IPS-20b (cell line): ENCODE measurements around the gene BACE1.
"Not testable (repeated sequence)": the region's sequence is repeated elsewhere in the genome, so short reads cannot be mapped to it uniquely, and the experiment has no call there.

Experiments used
- H3K27ac ChIP-seq: one replicate; pipeline ENCODE4 v1.5.1; 2013; ENCODE audit warnings: low read length
- H3K27me3 ChIP-seq: 2 replicates; pipeline ENCODE4 v1.6.1; 2013; ENCODE audit warnings: mild to moderate bottlenecking, low read length, inconsistent platforms; ENCODE audit not compliant: insufficient read depth
- H3K36me3 ChIP-seq: 2 replicates; pipeline ENCODE4 v1.6.1; 2013; ENCODE audit warnings: low read depth, mild to moderate bottlenecking, inconsistent platforms, low read length, moderate library complexity; ENCODE audit not compliant: insufficient read depth
- H3K4me1 ChIP-seq: 2 replicates; pipeline ENCODE4 v1.6.1; 2013; ENCODE audit warnings: mild to moderate bottlenecking, control low read depth, inconsistent platforms, low read length, moderate library complexity; ENCODE audit not compliant: insufficient read depth
- H3K4me3 ChIP-seq: 2 replicates; pipeline ENCODE4 v1.5.1; 2013; ENCODE audit warnings: mild to moderate bottlenecking, low read length, inconsistent platforms
- H3K9ac ChIP-seq: 2 replicates; pipeline ENCODE4 v1.6.1; 2013; ENCODE audit warnings: low read depth, mild to moderate bottlenecking, inconsistent platforms, low read length, moderate library complexity
- H3K9me3 ChIP-seq: 2 replicates; pipeline ENCODE4 v1.6.1; 2013; ENCODE audit warnings: mild to moderate bottlenecking, low read depth, low read length, inconsistent platforms; ENCODE audit not compliant: insufficient read depth

BACE1 gene

DNA sequence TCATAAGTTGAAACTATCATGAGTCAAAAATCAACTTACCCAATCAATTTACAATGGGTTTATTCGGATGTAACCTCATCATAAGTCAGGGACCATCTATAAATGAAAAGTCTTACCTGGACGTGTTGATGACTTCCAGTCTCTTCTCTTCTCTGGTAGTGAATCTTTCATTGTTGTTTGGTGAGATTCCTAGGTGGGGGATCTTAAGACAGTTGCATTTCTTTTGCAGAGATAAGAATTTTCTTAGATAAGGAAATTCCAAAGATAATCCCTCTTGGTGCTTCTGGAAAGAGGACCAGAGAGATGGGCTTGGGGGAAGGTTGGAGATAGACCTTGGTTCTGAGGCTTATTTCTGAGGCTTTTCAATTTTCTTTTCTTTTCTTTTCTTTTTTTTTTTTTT lies 46.2 kb downstream of the BACE1 start:
- H3K27me3 ChIP-seq, result no peaks in the 10 kb centered on the region
- H3K36me3 ChIP-seq, result peaks cover 6% of the 10 kb centered on the region; the same call in 1 of the 2 replicates
- H3K4me1 ChIP-seq, result peaks cover 4% of the 10 kb centered on the region; the same call in 1 of the 2 replicates
- no peak overlapping the region for H3K4me3 ChIP-seq
- H3K27ac ChIP-seq, result no peak overlapping the region
- H3K9me3 ChIP-seq, result no peaks in the 10 kb centered on the region
- H3K9ac ChIP-seq, result no peak overlapping the region

DNA sequence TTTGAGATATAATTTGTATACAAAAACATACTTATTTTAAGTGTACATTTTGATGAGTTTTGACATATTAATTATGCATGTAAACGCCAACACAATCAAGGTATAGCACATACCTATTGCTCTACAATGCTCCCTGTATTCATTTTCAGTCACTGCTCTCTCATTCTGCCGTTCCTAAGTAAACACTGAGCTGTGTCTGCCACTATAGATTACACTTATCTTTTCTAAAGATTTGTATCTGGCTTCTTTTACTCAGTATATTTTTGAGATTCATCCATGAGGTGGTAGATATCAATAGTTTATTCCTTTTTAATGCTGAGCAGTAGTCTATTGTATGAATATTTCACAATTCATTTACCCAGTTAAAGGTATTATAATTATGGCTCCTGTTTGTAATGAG lies 50.3 kb downstream of the BACE1 start:
- Histone ChIP-seq H3K27ac (no peak overlapping the region), H3K27me3 (no peaks in the 10 kb centered on the region), H3K9ac (no peak overlapping the region), H3K4me3 (no peak overlapping the region), H3K9me3 (no peaks in the 10 kb centered on the region), H3K4me1 (no peaks in the 10 kb centered on the region; the same call in 1 of the 2 replicates), H3K36me3 (peaks cover 11% of the 10 kb centered on the region)

DNA sequence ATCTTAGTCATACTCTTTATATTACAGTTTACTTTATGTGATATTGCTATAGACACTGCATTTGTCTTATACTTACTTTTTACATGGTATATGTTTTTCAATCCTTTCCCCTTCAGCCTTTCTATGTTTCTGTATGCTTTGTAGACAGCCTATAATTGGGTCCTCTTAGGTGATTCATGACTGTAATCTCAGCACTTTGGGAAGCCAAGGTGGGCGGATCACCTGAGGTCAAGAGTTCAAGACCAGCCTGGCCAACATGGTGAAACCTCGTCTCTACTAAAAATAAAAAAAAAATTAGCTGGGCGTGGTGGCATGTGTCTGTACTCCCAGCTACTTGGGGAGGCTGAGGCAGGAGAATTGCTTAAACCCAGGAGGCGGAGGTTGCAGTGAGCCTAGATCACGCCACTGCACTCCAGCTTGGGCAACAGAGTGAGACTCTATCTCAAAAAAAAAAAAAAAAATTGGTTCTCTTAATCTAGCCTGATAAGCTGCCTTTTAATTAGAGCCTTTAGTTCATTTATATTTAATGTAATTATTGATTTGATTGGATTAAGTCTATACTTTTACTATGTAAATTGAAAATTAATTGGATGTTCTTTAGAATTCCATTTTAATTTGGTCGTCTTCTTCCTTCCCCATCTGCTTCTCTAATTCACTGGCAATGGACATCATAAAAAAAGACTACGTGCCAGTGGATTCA lies 51.3 kb downstream of the BACE1 start:
- not testable (repeated sequence) for H3K4me1 ChIP-seq, H3K9me3 ChIP-seq, H3K27ac ChIP-seq

DNA sequence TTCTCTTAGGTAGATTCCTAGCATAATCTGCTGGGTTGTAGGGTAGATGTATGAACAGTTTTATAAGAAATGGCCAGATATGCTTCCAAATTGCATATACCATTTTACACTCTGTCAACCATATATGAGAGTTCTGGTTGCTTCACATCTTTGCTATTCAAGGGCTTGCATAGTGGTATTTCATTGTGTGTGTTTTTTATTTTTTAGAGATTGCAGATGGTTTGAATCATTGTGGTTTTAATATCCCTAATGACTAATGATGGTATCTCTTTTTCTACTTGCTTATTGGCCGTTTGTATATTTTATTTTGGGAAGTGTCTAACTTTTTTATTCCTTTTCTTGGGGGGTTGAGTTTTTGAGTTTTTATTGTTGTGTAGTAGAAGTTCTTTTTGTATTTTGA lies 56.6 kb downstream of the BACE1 start:
- H3K9ac ChIP-seq, result no peak overlapping the region
- H3K27ac ChIP-seq, result no peak overlapping the region
- H3K4me1 ChIP-seq, result no peaks in the 10 kb centered on the region
- no peak overlapping the region for H3K4me3 ChIP-seq
- no peaks in the 10 kb centered on the region for H3K27me3 ChIP-seq
- no peaks in the 10 kb centered on the region for H3K9me3 ChIP-seq
- peaks cover 24% of the 10 kb centered on the region; the same call in 1 of the 2 replicates for H3K36me3 ChIP-seq

More for the DNA sequence above, 51.3 kb downstream of the BACE1 start:
- H3K36me3 ChIP-seq, result peaks cover 19% of the 10 kb centered on the region
- H3K27me3 ChIP-seq, H3K4me3 ChIP-seq, H3K9ac ChIP-seq: not testable (repeated sequence)

DNA sequence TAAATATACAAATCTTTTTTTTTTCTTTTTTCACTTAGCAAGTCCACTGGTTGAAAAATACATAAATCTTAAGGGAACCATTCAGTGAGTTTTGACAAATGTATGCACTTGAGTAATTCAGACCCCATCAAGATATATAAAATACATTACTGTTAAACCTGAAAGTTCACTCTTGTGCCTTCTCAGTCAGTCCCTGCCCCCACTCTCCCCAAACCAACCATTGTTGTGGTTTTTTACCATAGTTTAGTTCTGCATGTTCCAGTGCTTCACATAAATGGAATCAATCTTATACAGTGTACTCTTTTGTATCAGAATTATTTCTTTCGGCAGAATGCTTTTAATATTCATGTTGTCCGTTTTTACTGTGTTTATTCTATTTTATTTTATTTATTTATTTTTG lies 57.5 kb downstream of the BACE1 start:
- Histone ChIP-seq H3K9me3 (no peaks in the 10 kb centered on the region), H3K4me3 (no peak overlapping the region), H3K9ac (no peak overlapping the region), H3K27me3 (no peaks in the 10 kb centered on the region), H3K4me1 (no peaks in the 10 kb centered on the region), H3K36me3 (peaks cover 31% of the 10 kb centered on the region; the same call in 1 of the 2 replicates), H3K27ac (no peak overlapping the region)

DNA sequence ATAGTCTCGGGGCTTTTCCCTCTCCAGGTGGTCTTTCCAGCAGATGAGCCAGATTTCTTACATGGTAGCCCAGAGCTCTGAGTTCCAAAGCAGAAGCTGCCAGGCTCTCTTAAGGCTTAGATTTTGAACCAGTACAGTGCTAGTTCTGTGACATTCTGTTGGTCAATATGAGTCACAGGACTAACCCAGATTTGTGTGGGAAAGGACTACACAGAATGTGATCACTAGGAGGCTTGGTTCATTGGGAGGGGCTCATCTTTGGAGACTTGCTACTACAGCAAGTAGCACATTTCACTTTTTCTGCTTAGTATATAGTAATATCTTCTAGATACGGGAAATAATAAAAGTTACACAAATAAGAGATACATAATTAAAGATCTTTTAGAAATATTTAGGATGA lies 59.5 kb downstream of the BACE1 start:
- peaks cover 40% of the 10 kb centered on the region for H3K36me3 ChIP-seq
- no peak overlapping the region for H3K27ac ChIP-seq
- no peak overlapping the region for H3K4me3 ChIP-seq

DNA sequence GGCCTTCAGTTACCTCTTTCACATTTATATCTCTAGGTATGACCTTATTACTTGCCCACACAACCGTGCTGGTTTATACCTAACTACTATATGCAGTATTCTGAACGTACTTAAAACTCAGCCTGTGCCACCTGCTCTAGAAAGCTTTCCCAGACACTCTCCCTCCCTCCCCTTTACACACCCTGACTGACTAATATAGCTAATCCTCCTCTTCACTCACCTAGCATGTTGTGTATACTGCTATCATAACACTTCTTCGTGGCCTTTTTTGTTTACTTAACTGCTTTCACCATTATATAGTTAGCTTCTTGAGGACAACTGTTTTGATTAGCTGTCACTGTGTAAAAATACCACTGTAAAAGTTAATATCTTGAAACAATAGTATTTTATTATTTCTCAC lies 60.1 kb downstream of the BACE1 start:
- Histone ChIP-seq H3K9ac (no peak overlapping the region), H3K27me3 (no peaks in the 10 kb centered on the region), H3K27ac (no peak overlapping the region), H3K4me1 (no peaks in the 10 kb centered on the region), H3K36me3 (peaks cover 40% of the 10 kb centered on the region), H3K4me3 (no peak overlapping the region), H3K9me3 (no peaks in the 10 kb centered on the region)

More for the DNA sequence above, 59.5 kb downstream of the BACE1 start:
- Histone ChIP-seq H3K9ac (no peak overlapping the region), H3K9me3 (no peaks in the 10 kb centered on the region), H3K4me1 (no peaks in the 10 kb centered on the region), H3K27me3 (no peaks in the 10 kb centered on the region)

DNA sequence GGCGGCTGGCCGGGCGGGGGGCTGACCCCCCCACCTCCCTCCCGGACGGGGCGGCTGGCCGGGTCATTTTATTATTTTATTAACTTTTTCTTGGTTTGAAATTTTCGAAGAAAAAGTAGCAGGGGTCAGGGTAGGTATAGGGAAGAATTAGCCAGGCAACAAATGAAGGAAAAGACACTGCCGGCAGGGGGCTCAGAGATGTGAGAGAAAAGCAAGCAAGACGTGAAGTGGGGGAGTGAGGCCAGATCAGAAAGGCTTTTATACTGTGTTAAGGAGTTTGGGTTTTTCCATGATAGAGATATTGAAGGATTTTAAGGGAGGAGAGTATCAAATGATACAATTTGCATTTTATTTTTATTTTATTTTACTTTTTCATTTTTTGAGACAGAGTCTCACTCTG lies 64.5 kb downstream of the BACE1 start:
- no peaks in the 10 kb centered on the region for H3K9me3 ChIP-seq
- H3K4me1 ChIP-seq, result no peaks in the 10 kb centered on the region
- H3K36me3 ChIP-seq, result peaks cover 60% of the 10 kb centered on the region
- no peak overlapping the region for H3K4me3 ChIP-seq
- no peak overlapping the region for H3K9ac ChIP-seq
- H3K27me3 ChIP-seq, result no peaks in the 10 kb centered on the region
- no peak overlapping the region for H3K27ac ChIP-seq

DNA sequence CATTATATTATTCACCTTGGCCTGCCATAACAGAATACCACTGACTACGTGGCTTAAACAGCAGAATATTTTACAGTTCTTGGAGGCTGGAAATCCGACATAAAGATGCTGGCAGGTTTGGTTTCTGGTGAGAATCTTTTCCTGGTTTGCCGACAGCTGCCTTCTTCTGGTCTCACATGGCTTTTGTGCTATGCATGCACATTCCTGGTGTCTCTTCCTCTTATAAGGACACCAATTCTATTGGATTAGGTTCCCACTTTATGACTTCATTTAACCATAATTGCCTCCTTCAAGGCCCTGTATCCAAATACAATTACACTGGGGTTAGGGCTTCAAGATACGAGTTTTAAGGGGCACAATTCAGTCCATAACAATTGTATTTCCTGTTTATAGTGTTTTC lies 66.5 kb downstream of the BACE1 start:
- Histone ChIP-seq H3K9me3 (no peaks in the 10 kb centered on the region), H3K4me3 (no peak overlapping the region), H3K27ac (no peak overlapping the region), H3K36me3 (peaks cover 71% of the 10 kb centered on the region), H3K4me1 (no peaks in the 10 kb centered on the region), H3K9ac (no peak overlapping the region), H3K27me3 (no peaks in the 10 kb centered on the region)

DNA sequence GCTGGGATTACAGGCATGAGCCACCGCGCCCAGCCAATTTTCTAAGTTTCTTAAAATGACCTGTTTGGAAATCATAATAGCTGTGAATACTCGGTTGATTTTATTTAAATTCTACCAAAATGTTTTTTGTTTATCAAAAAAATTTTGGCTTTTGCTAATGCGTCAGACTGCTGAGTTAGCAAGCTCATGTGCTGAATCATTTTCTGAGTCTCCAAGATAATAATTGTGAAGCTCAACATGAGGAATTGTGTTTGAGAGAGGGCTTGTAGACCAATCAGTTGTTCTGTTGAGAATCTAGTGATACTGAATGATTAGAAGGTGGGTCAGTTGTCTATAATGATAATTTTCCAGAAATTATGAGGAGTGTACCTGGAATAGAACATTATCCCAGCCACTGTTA lies 67.7 kb downstream of the BACE1 start:
- Histone ChIP-seq H3K27ac (no peak overlapping the region), H3K36me3 (peaks cover 73% of the 10 kb centered on the region), H3K4me1 (no peaks in the 10 kb centered on the region), H3K9me3 (no peaks in the 10 kb centered on the region), H3K27me3 (no peaks in the 10 kb centered on the region), H3K4me3 (no peak overlapping the region), H3K9ac (no peak overlapping the region)

DNA sequence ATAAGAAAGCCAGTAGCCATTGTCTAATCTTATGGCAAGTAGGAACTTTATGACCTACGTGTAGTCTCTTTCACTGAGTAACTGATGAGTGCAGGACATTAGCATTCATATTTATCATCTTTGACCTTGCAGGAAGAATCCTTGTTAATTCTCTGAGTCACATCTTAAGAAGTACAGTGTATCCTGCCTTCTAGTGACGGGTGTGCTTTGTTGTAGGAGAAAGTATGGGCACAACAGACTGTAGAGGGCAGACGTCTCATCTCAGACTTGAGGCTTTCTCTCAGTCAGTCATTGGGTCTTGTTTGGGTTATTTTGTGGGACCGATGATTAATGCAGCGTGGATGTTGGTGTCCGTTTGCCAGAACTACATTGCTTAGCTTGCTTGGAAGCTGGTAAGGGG lies 76.8 kb downstream of the BACE1 start:
- peaks cover 61% of the 10 kb centered on the region for H3K36me3 ChIP-seq
- no peaks in the 10 kb centered on the region for H3K4me1 ChIP-seq
- H3K9ac ChIP-seq, result no peak overlapping the region
- H3K27ac ChIP-seq, result no peak overlapping the region
- no peaks in the 10 kb centered on the region for H3K9me3 ChIP-seq
- H3K4me3 ChIP-seq, result no peak overlapping the region
- no peaks in the 10 kb centered on the region for H3K27me3 ChIP-seq

DNA sequence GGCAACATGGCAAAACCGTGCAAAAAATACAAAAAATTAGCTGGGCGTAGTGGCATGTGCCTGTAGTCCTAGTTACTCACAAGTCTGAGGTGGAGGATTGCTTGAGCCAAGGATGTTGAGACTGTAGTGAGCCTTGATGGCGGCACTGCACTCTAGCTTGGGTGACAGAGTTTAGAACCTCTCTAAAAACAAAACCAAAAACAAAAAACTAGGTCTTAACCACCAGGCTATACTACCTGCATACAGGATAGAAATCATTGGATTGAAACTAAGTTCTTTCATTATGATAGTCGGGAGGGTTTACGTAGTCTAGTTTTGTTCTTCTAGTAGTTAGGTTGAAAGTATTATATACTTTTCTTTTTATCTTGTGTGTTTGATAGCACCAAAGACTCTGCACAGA lies 77.8 kb downstream of the BACE1 start:
- Histone ChIP-seq H3K4me3 (no peak overlapping the region), H3K27ac (no peak overlapping the region), H3K27me3 (no peaks in the 10 kb centered on the region), H3K9ac (no peak overlapping the region; the same call in 1 of the 2 replicates), H3K36me3 (peaks cover 52% of the 10 kb centered on the region), H3K4me1 (0 out of 2 replicates have a peak, but pooled peaks cover 5% of the 10 kb centered on the region), H3K9me3 (no peaks in the 10 kb centered on the region)
